GM20431 (cell line): ENCODE data around the gene PARM1.

Experiments
- in situ Hi-C: fragments of 300-500 bp; cut with MseI, MboI; formaldehyde crosslinking; loops from one replicate; pipeline ENCODE4 v1.15.0; 2020; ENCODE audit warnings: low sequenced_read_pairs; ENCODE audit not compliant: unreplicated experiment

PARM1 gene

GRCh38 chr4:74934888-74935287 is 2.0 kb downstream of the PARM1 start:
- in situ Hi-C loops, result loop anchor here (25.0 kb wide), 1 partner anchor 352 kb away; no protein-coding TSS in a partner anchor

GRCh38 chr4:74941123-74941522 is 8.2 kb downstream of the PARM1 start:
- in situ Hi-C loops, result loop anchor here (25.0 kb wide), 1 partner anchor 346 kb away; no protein-coding TSS in a partner anchor

GRCh38 chr4:74942251-74942917 is 9.5 kb downstream of the PARM1 start:
- in situ Hi-C loops, result loop anchor here (25.0 kb wide), 1 partner anchor 345 kb away; no protein-coding TSS in a partner anchor

- in situ Hi-C loops, result loop anchor here (25.0 kb wide), 1 partner anchor 344 kb away; no protein-coding TSS in a partner anchor
These were observed 10.0 kb downstream of the PARM1 start for GRCh38 chr4:74942918-74943253.

GRCh38 chr4:74944354-74944793 is 11.5 kb downstream of the PARM1 start:
- in situ Hi-C loops, result loop anchor here (25.0 kb wide), 1 partner anchor 343 kb away; no protein-coding TSS in a partner anchor

- in situ Hi-C loops, result loop anchor here (25.0 kb wide), 1 partner anchor 341 kb away; no protein-coding TSS in a partner anchor
These were observed 13.3 kb downstream of the PARM1 start for GRCh38 chr4:74946196-74946595.

GRCh38 chr4:74947798-74948197 is 14.9 kb downstream of the PARM1 start:
- in situ Hi-C loops, result loop anchor here (25.0 kb wide), 1 partner anchor 340 kb away; no protein-coding TSS in a partner anchor

GRCh38 chr4:74948236-74948635 is 15.3 kb downstream of the PARM1 start:
- in situ Hi-C loops, result loop anchor here (25.0 kb wide), 1 partner anchor 339 kb away; no protein-coding TSS in a partner anchor

GRCh38 chr4:74950200-74950599 is 17.3 kb downstream of the PARM1 start:
- in situ Hi-C loops, result no loop called here

- in situ Hi-C loops, result no loop called here
These were observed 18.0 kb downstream of the PARM1 start for GRCh38 chr4:74950882-74951281.

- in situ Hi-C loops, result no loop called here
These were observed 20.7 kb downstream of the PARM1 start for GRCh38 chr4:74953647-74954046.

- in situ Hi-C loops, result no loop called here
These were observed 26.0 kb downstream of the PARM1 start for GRCh38 chr4:74958881-74959280.

- in situ Hi-C loops, result no loop called here
These were observed 28.3 kb downstream of the PARM1 start for GRCh38 chr4:74961230-74961629.

GRCh38 chr4:74962584-74962983 is 29.7 kb downstream of the PARM1 start:
- in situ Hi-C loops, result no loop called here

- in situ Hi-C loops, result no loop called here
These were observed 31.4 kb downstream of the PARM1 start for GRCh38 chr4:74964311-74964710.

- in situ Hi-C loops, result no loop called here
These were observed 34.4 kb downstream of the PARM1 start for GRCh38 chr4:74967324-74967723.

GRCh38 chr4:74968456-74969164 is 35.7 kb downstream of the PARM1 start:
- in situ Hi-C loops, result no loop called here

- in situ Hi-C loops, result no loop called here
These were observed 36.9 kb downstream of the PARM1 start for GRCh38 chr4:74969507-74970474.

GRCh38 chr4:74970577-74970976 is 37.7 kb downstream of the PARM1 start:
- in situ Hi-C loops, result no loop called here

GRCh38 chr4:74971862-74972261 is 38.9 kb downstream of the PARM1 start:
- in situ Hi-C loops, result no loop called here
